KOPT-K1 (cell line): ENCODE data around the gene XYLT1.
A peak's percentile ranks its signal among the peaks of the same experiment; 100 is the strongest.

Experiments
- H3K27ac ChIP-seq: fragments of 200-600 bp; sonication (generic); 2 replicates; pipeline ENCODE4 v1.5.1; 2016; ENCODE audit warnings: antibody characterized with exemption, mild to moderate bottlenecking, low read depth, low read length; ENCODE audit not compliant: poor library complexity, severe bottlenecking
- H3K36me3 ChIP-seq: fragments of 200-600 bp; sonication (generic); 2 replicates; pipeline ENCODE4 v1.5.1; 2017; ENCODE audit warnings: antibody characterized with exemption, mild to moderate bottlenecking, low read length, moderate library complexity; ENCODE audit not compliant: insufficient read depth
- H3K9me3 ChIP-seq: fragments of 200-600 bp; sonication (generic); 2 replicates; pipeline ENCODE4 v1.5.1; 2017; ENCODE audit warnings: antibody characterized with exemption, low read length, mild to moderate bottlenecking; ENCODE audit not compliant: insufficient read depth, poor library complexity, severe bottlenecking

Gene XYLT1

DNA sequence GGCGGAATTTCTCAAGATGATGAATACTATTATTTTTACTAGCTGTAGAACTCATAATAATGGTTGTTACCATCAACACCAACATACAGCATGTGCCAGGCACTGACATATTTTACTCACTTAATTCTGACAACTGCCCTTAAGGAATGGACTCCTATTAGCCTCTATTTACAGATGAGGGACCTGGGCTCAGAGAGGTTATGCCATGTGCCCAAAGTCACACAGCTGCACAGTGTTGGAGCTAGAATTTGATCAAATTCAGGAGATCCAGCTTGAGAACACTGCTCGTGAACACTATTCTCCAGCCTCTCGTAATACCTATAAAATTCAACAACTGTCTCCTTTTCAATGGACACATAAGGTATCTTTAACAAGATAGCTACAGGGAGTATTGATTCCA, 97.2 kb downstream of the XYLT1 start:
- Histone ChIP-seq H3K27ac (no peak overlapping the region), H3K36me3 (no peaks in the 10 kb centered on the region), H3K9me3 (no peaks in the 10 kb centered on the region)

DNA sequence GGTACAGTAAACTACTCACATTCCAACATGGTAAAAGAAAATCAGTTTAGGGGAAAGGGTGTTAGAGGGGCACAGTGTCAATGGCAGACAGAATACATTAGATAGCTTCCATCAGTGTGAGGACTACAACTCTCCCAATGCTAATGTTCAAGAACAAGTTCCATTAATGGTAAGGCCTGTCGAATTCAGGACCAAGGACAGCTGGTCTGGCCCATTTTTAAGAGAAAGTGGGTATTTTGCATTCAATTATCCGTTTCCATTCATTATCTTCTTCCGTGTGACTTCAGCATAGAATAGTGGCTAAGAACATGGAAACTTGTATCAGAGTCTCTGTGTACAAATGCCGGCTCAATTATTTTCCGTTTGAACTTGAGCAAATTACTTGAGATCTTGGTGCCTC, 98.4 kb downstream of the XYLT1 start:
- Histone ChIP-seq H3K9me3 (no peaks in the 10 kb centered on the region), H3K36me3 (no peaks in the 10 kb centered on the region), H3K27ac (no peak overlapping the region)

DNA sequence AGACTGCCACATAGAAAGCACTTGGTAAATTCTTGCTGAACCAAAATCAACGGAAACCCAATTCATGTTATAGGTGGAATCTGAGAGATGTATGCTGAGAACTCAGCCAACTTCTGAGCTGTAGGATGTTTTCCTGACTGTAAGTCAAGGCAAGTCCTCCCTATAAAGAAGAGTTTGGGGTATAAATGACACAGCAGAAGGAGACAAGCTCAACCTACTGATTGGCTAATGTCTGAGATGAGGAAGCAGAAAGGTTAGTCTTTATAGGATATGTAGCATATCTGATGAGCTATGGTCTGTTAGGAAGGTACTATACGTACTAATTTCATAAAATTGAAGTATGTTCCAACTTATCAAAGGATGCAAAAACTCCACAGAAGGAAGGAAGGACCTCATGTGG, 99.5 kb downstream of the XYLT1 start:
- Histone ChIP-seq H3K27ac (no peak overlapping the region), H3K9me3 (no peaks in the 10 kb centered on the region), H3K36me3 (no peaks in the 10 kb centered on the region)

DNA sequence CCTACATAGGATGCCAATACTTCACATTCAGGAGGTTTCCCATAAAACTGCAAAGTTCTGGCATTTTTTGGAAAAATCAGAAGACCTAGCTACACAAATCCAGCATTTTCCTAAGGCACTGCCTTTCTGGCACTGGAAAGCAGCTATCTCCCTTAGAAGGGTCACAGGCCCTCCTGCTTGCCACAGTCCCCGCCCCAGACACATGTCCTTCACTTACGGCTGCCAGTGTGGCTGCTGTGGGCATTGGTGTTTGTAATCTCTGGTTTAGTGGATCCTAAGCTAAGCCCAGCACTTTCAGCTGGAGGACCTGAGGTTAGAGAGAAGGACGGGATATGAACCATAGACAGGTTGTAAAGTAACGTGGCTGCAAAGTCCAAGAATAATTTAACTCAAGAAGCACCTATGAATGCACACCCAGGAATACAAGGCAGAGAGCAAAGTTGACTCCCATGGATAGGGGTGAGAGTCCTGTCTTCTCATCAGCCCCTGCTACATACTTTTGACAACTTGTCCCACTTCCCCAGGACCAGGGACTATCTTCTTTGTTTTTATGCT, 100.0 kb downstream of the XYLT1 start:
- peak overlapping the region; percentile 40 for H3K27ac ChIP-seq

DNA sequence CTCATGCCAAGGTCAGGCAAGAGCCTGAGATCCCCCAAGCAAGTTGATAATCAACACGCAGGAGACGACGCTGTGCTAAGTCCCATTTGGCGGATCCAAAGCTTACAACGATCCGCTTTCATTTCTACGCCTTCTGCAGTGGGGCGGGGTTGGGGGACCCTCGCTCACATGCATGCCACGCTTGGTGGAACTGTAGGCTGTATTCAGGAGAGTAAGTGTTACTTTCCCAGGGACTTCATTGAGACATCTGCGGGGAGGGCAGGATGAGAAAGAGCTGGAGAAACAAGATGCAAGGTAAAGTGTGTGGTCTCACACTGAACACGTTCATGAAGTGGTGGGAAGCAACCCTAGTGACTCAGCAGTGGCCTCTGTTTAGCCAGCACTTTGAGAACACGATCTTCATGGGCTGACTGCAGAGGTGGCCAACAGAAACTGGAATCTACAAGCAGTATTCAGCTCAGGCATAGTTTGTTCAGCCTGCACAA, 100.5 kb downstream of the XYLT1 start:
- Histone ChIP-seq H3K9me3 (no peaks in the 10 kb centered on the region), H3K27ac (peak overlapping the region; percentile 40), H3K36me3 (no peaks in the 10 kb centered on the region)

More for the DNA sequence above, 100.0 kb downstream of the XYLT1 start:
- Histone ChIP-seq H3K9me3 (no peaks in the 10 kb centered on the region), H3K36me3 (no peaks in the 10 kb centered on the region)

DNA sequence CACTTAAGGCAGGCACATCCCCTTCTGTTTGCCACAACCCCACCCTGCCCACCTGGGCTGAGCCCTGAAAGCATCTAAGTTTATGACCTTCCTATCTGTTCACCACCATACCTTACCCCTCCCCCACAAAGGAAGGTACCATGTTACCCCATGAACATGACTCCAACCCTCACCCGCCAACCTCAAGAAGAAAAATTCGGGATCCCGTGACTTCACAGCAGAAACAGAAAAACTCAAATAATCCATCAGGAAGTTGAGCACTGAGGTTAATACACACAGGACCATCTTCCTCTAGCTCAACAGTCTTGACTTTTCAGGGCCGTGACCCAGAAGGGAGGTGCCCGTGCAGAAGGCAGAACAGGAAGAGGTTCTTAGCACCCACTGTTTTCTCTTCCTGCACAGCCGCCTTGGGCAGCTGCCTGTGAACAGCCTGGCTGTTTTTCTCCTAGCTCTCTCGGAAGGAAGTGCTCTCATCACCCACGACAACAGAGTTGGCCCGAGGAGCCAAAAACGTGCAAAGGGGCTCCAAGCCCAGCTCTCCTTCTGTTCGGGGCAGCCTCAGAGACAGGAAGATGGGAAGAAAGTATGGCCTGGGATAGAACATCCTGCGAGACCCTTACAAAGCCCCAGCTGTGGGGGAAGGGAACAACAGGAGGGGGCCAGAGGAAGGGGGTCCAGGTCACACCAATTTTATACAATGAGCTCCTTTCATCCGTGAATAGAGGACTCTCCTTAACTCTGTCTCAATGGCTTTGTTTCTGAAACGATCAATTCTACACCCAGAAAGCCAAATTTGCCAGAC, 101.1 kb downstream of the XYLT1 start:
- Histone ChIP-seq H3K27ac (peak overlapping the region; percentile 40), H3K36me3 (no peaks in the 10 kb centered on the region), H3K9me3 (no peaks in the 10 kb centered on the region)

DNA sequence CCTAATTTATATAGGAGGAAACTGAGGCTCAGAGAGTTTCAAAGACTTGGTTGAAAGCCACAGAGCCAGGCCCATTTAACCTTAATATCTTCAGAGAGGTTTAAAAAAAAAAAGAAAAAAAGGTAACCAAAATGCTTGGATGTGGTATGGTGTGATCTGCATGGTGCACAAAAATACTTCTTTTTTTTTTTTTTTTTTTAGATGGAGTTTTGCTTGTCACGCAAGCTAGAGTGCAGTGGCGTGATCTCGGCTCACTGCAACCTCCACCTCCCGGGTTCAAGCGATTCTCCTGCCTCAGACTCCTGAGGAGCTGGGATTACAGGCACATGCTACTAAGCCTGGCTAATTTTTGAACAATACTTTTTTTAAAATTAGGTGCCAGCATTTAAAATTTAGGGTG, 101.8 kb downstream of the XYLT1 start:
- Histone ChIP-seq H3K36me3 (no peaks in the 10 kb centered on the region), H3K27ac (peak overlapping the region; percentile 40), H3K9me3 (no peaks in the 10 kb centered on the region)

DNA sequence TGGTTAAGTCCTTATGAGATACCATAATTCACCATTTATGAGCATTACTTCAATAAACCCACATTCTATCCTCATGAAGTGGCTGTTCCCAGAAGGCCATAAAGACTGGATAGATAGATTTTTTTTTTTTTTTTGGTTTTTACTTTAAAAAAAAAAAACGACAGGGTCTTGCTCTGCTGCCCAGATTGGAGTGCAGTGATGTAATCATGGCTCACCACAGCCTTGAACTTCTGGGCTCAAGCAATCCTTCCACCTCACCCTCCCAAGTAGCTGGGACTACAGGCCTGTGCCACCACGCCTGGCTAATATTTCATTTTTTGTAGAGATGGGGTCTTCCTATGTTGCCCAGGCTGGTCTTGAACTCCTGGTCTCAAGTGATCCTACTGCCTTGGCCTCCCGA, 102.3 kb downstream of the XYLT1 start:
- Histone ChIP-seq H3K27ac (no peak overlapping the region), H3K9me3 (no peaks in the 10 kb centered on the region), H3K36me3 (no peaks in the 10 kb centered on the region)

DNA sequence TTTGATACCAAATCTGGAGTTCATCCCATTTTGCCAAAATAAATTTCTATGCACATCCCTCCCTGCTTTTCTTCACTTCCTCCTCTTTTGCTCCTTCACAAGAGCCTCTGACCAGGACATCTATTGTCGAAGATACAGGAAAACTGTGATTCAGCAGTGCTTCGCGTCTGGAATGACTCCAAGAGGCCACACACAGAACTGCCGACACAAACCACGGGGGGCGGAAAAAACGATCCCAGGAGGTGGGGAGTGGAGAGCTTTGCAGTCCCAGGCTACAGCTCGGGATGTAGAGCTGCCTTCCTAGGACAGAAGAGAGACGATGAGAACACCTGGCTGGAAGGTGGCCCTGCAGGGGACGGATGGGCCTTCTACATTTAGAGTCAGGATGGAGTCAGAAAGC, 102.8 kb downstream of the XYLT1 start:
- H3K36me3 ChIP-seq, result no peaks in the 10 kb centered on the region
- no peaks in the 10 kb centered on the region for H3K9me3 ChIP-seq
- H3K27ac ChIP-seq, result no peak overlapping the region

DNA sequence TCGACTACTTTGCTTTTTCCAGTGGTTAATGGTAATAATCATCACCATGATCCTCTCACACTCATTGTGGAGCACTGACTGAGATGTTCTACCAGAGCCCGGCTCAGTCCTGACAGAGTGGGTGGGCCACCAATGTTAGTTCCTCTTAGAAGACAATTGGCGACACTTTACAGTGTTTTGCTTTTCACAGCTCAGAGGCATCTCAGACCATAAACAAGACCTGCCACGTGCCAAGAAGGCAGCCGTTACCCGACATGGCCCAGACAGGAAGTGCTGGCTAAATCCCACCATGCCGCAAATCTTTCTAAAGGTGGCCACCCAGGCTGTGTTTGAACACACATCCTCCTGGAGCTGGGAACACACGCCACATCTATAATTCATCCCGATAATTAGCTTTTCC, 103.7 kb downstream of the XYLT1 start:
- no peaks in the 10 kb centered on the region for H3K9me3 ChIP-seq
- H3K36me3 ChIP-seq, result no peaks in the 10 kb centered on the region
- no peak overlapping the region for H3K27ac ChIP-seq

DNA sequence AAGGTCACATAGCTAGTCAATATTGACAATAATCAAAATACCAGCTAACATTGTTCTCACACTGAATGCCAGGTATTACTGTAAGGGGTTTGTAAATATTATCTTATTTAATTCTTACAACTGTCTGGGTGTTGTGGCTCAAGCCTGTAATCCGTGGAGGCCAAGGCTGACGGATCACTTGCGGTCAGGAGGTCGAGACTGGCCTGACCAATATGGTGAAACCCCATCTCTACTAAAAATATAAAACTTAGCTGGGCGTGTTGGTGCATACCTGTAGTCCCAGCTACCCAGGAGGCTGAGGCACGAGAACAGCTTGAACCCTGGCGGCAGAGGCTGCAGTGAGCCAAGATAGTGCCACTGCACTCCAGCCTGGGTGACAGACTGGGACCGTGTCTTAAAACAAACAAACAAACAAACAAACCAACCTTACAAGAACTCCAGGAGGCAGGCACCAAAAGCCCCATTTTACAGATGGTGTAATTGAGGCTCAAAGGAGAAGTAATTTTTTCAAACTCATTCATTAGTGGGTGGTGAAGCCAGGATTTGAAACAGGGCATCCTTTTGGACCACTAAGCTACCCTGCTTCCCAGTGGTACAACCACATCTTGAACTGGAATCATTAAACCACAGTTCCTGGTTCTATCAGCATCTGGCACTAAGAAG, 104.3 kb downstream of the XYLT1 start:
- Histone ChIP-seq H3K9me3 (no peaks in the 10 kb centered on the region), H3K27ac (no peak overlapping the region), H3K36me3 (no peaks in the 10 kb centered on the region)

DNA sequence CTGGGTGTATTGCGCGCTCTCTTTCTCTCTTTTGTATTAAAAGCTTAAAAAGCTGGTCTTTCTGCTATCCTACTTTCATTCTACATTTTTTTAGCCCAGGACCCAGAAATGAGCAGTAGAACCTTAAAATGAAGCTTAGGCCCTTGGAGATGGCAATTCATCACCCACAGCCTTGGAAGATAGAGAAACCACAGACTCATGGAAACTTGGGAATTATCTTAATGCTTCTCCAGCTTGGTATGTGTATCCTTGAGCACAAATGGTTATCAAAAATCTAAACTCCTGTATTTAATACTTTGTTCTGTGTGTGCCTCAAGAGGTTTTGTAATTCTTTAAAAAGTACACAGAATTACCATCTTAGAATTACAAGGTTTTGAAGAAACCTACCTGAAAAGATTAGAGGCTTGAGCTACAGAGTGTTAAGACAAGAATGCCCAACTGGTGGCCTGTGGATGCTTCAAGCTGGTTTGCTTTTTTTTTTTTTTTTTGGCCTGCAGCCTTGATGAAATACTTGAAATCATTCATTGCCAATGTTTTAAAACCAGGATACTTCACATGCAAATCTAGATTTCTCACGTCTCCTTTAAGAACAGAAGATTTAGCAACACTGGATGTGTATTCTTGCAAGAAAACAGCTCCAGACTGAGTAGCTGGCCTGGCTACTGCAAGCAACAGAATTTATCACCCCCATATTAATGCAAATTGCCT, 105.0 kb downstream of the XYLT1 start:
- H3K36me3 ChIP-seq, result no peaks in the 10 kb centered on the region
- H3K9me3 ChIP-seq, result no peaks in the 10 kb centered on the region
- H3K27ac ChIP-seq, result no peak overlapping the region

DNA sequence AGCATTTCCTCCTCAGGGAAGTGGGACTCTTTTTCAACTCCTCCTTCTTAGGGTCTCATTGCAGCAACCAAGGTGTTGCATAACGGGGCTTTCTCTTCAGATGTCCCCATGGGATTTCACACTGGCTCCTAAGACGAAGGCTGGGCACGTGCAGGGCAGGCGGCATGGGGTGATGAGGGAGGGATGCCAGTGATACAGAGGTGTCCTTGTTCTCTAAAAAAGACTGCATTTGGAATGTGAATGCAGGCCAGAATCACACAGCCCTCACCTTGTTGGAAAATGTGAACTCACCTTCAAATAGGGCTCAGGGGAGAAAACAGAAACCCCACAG, 105.6 kb downstream of the XYLT1 start:
- Histone ChIP-seq H3K36me3 (no peaks in the 10 kb centered on the region), H3K27ac (no peak overlapping the region), H3K9me3 (no peaks in the 10 kb centered on the region)

DNA sequence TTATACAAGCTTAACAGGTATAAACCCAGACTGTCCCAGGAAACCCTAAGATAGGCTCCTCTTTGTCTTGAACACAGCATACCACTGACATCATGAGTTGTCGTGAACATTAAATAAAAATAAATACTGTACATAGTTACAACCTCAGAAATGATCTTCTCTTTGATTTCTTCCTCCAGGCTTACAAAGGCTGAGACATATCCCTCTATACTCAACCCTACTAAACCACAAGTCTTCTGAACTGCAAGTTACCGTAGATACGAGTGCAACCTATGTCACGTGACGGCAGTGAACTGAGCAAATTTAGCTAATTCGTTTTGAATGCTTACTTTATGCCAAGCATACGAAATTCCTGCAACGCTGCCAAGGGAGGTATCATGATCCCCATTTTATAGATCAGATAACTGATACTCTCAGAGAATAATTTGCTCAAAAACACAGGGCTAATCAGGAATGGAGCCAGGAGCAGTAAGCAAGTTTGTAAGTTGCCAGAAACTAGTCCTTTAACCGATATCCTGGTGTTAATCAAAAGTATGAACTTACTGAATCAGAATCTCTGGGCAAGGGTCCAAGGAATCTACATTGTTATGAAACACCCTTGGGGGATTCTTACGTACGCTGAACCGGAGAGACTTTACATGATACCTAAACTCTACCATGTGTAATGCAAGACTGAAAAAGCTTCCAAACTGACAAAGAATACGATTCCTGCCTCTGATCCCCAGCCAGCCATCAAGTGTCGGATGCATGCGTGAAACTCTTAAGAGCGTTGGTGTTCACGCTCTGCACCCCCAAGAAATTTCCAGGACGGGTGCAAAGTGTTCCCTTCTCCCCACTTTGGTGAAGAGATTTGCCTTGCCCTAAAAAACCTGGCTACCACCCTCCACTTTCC, 106.2 kb downstream of the XYLT1 start:
- no peaks in the 10 kb centered on the region for H3K36me3 ChIP-seq
- H3K27ac ChIP-seq, result no peak overlapping the region
- no peaks in the 10 kb centered on the region for H3K9me3 ChIP-seq
